Subcutaneous abdominal adipose tissue (tissue), 5 donors: ENCODE data around the gene PDCD10.

Source experiments
- H3K27ac ChIP-seq: one replicate; pipeline ENCODE4 v1.7.0; 2013; ENCODE audit warnings: low read depth, mild to moderate bottlenecking, inconsistent platforms, low read length, moderate library complexity
- H3K27me3 ChIP-seq, 5 donors: one replicate each; pipeline ENCODE4 v1.7.0; 2013; ENCODE audit warnings: low read length in 5 of 5, inconsistent platforms in 1 of 5; ENCODE audit not compliant: control insufficient read depth in 5 of 5, insufficient read depth in 4 of 5
- H3K36me3 ChIP-seq, 5 donors: one replicate each; pipeline ENCODE4 v1.7.0; 2013; ENCODE audit warnings: low read length in 5 of 5; ENCODE audit not compliant: control insufficient read depth in 5 of 5, insufficient read depth in 5 of 5
- H3K4me1 ChIP-seq, 5 donors: one replicate each; pipeline ENCODE4 v1.7.0; 2013; ENCODE audit warnings: low read length in 5 of 5, mild to moderate bottlenecking in 3 of 5, moderate library complexity in 1 of 5; ENCODE audit not compliant: control insufficient read depth in 5 of 5, insufficient read depth in 5 of 5
- H3K4me3 ChIP-seq, 5 donors: one replicate each; pipeline ENCODE4 v1.7.0; 2013; ENCODE audit warnings: low read length in 5 of 5, low read depth in 1 of 5
- H3K9ac ChIP-seq, 5 donors: one replicate each; pipeline ENCODE4 v1.7.0; 2013; ENCODE audit warnings: low read length in 5 of 5, mild to moderate bottlenecking in 4 of 5, moderate library complexity in 3 of 5
- H3K9me3 ChIP-seq, 5 donors: one replicate each; pipeline ENCODE4 v1.7.0; 2013; ENCODE audit warnings: low read length in 5 of 5; ENCODE audit not compliant: control insufficient read depth in 5 of 5
- donor health status: healthy.
- donor health status: healthy.
- donor health status: healthy.
- donor health status: healthy.
- donor health status: healthy.

The PDCD10 gene

DNA sequence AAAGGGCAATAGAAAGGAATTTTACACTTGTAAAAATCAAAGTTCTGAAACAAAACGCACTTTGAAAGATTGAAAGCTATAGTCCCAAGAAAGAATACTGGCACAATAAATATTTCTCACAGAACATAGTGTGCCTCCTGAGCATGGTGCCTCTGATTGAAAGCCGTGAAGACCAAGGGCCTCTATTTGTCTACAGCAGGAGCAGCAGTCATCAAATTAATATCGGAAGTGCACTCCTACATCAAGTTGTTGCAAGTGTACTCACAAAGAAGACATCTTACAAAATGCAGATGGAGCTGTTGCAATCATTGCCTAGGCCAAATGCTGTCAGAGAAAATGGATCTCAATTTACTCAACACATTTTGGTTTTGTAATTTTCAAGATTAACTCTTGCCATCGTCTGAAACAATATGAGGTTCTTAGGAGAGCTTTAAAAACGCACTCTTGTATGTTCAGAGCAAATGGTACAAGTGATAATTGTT lies 71.7 kb downstream of the PDCD10 start:
- Histone ChIP-seq H3K27me3 (no peaks in the 10 kb centered on the region), H3K27ac (no peak overlapping the region), H3K9ac (no peak overlapping the region), H3K4me3 (no peak overlapping the region), H3K9me3 (no peaks in the 10 kb centered on the region), H3K4me1 (peaks cover 0 to 5% (median 0%) of the 10 kb centered on the region in 5 donors), H3K36me3 (no peaks in the 10 kb centered on the region)

DNA sequence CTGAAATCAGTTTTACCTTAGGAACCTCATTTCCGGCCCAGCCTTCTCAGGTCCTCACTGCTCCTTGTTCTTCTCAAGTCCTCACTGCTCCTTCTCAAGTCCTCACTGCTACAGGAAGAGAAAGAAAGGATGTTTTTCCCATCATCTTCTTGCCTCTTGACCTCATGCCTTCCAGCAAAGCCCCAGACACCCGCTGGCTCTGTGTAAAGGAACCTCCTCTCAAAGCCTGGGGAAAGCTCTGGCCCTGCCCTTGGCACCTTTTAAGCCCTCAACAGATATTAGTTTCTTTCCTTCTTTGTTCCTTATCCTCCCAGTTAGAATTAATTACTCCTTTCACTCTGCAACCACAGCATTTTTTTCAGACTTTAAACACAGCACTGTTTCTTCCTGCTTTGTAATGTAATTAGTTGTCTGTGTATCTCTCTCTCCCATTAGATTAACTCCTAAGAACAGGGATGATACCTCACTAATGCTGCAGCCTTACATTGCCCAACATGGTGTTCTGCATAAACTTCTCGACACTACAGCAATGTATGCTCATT lies 76.9 kb downstream of the PDCD10 start:
- no peaks in the 10 kb centered on the region for H3K9me3 ChIP-seq

DNA sequence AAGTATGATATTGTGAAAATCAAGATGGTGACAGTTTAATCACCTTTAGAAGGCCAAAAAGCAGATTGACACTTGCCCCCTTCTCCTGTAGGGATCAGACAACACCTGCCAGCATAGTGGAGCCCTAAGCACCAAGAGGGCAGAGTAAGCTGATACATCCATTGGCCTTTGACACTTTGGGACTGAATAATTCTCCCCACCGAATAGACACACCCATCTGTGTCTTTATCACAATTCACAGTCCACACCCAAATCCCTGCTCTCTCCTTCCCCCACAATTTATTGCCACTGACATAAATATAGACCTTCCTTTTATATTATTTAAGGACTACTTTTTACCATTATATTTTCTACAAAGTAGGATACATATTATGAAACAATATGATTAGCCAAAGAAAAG lies 77.9 kb downstream of the PDCD10 start:
- H3K9ac ChIP-seq: no peak overlapping the region
- no peaks in the 10 kb centered on the region for H3K9me3 ChIP-seq
- H3K4me1 ChIP-seq: no peaks in the 10 kb centered on the region
- H3K27me3 ChIP-seq: no peaks in the 10 kb centered on the region
- no peaks in the 10 kb centered on the region for H3K36me3 ChIP-seq
- H3K4me3 ChIP-seq: no peak overlapping the region
- H3K27ac ChIP-seq: no peak overlapping the region

More for the DNA sequence above, 76.9 kb downstream of the PDCD10 start:
- Histone ChIP-seq H3K27ac (no peak overlapping the region), H3K4me1 (no peaks in the 10 kb centered on the region), H3K27me3 (no peaks in the 10 kb centered on the region), H3K36me3 (no peaks in the 10 kb centered on the region), H3K4me3 (no peak overlapping the region), H3K9ac (no peak overlapping the region)

DNA sequence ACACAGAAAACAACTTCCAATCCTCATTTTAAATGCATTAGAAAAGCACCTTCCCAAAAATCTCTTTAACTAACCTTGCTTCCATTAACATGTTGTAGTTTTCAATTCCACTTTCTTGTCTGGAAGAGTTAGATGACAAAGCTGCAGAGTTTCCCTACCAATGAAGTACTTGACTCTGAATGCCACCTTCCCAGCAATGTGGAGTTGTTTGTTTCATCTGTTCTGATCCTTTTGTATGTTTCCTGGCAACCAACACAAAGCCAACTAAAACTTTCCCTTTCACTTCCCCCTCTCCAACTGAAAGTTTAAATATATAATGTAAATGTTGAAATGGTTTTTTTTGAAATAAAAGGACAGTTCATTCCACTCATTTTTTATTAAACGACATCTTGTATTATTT lies 80.9 kb downstream of the PDCD10 start, which contains the start of gene WDR49:
Gene WDR49 (minus strand): TSS at position 183 of the 400 bp plus-strand sequence. CDS start 517 bp downstream, outside the sequence.
- H3K27ac ChIP-seq: no peak within 1 kb of the TSS
- H3K4me3 ChIP-seq: peak within 1 kb of the TSS in 1 of 5 donors; percentile 3

DNA sequence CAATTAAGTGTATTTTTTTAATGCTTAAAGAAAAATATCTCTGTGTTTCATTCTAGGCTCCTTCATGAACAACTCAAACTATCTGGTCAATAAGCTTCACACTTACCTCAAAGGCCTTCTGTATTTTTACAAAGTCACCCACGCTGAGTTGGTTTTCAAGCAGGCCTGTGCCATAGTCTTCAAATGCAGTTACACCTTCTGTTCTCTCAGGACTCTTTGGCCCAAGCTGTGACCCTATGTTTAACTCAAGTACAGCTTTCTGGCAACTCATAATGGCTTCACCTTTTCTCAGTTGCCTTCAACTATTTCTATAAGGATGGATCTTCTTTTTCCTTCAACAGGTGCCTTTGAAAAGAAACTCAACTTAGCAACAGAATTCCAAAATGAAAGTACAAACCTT lies 81.5 kb downstream of the PDCD10 start:
- Histone ChIP-seq H3K36me3 (no peaks in the 10 kb centered on the region), H3K9me3 (no peaks in the 10 kb centered on the region), H3K4me3 (no peak overlapping the region), H3K27me3 (no peaks in the 10 kb centered on the region), H3K4me1 (no peaks in the 10 kb centered on the region), H3K27ac (no peak overlapping the region), H3K9ac (no peak overlapping the region)

More for the DNA sequence above, 80.9 kb downstream of the PDCD10 start, which contains the start of gene WDR49:
- H3K36me3 ChIP-seq: no peaks in the 10 kb centered on the region
- H3K27me3 ChIP-seq: no peaks in the 10 kb centered on the region
- H3K4me1 ChIP-seq: no peaks in the 10 kb centered on the region
- H3K9me3 ChIP-seq: no peaks in the 10 kb centered on the region
- H3K9ac ChIP-seq: no peak within 1 kb of the TSS

DNA sequence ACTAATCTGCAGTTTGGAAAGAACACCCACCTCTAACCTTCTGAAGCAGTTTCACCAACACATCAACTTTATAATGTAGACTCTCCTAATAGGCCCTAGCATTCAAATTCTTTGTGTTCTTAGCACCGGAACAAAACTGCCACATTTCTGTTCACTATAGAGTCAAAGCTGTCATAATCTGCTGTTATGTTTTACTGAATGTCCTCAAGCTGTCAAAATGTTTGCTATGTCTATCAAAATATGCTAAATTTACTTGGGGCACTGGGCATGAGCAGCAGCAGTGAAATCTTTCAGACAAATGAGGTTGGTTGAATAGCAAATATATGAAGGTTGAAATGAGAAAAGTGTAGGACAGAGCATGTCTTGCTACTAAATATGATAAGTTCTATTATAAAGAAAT lies 82.9 kb downstream of the PDCD10 start:
- Histone ChIP-seq H3K4me1 (no peaks in the 10 kb centered on the region), H3K4me3 (no peak overlapping the region), H3K9ac (no peak overlapping the region), H3K27ac (no peak overlapping the region), H3K36me3 (no peaks in the 10 kb centered on the region), H3K27me3 (no peaks in the 10 kb centered on the region), H3K9me3 (no peaks in the 10 kb centered on the region)

DNA sequence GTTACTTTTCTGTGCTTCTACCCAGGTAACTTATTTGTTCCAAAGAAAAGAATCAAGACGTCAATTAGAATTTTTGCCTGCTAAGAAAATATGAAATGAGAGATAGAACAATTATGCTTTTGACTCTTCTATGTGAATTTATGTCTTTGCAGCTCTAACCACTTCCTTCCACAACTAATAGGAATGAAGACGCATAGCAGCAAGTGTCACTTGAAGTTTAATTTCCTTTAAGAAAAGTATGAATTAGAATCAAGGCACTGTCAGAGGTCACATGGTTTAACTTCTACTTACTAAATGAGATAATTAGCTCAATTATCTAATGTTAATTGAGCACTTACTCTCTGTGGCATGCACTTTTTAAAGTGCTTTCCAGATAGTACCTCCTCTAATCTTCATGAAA lies 84.2 kb downstream of the PDCD10 start:
- no peak overlapping the region for H3K27ac ChIP-seq
- H3K4me3 ChIP-seq: no peak overlapping the region
- peaks cover 0 to 4% (median 0%) of the 10 kb centered on the region in 5 donors for H3K9me3 ChIP-seq
- no peaks in the 10 kb centered on the region for H3K27me3 ChIP-seq
- no peak overlapping the region for H3K9ac ChIP-seq
- no peaks in the 10 kb centered on the region for H3K4me1 ChIP-seq
- H3K36me3 ChIP-seq: no peaks in the 10 kb centered on the region

DNA sequence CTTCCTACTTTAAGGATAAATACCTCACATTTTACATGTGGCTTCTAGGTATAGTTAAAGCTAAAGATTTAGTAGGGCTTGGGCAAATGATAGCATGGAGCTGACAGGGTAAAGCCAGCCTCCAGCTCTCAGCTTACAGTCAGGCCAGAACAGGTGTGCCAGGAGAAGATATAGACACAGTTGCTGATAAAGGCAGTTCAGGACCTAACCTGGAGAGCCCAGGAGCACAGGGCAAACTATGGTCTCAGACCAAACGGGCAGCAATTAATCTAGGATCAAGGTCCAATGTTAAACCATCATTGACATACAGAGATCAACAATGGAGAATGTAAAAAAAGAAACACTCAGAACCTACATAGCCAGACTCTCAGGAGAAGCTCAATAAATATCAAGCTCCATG lies 84.9 kb downstream of the PDCD10 start:
- H3K9ac ChIP-seq: no peak overlapping the region
- H3K9me3 ChIP-seq: peaks cover 0 to 4% (median under 1%) of the 10 kb centered on the region in 5 donors
- H3K27ac ChIP-seq: no peak overlapping the region
- no peaks in the 10 kb centered on the region for H3K27me3 ChIP-seq
- no peaks in the 10 kb centered on the region for H3K36me3 ChIP-seq
- H3K4me1 ChIP-seq: no peaks in the 10 kb centered on the region
- H3K4me3 ChIP-seq: no peak overlapping the region

DNA sequence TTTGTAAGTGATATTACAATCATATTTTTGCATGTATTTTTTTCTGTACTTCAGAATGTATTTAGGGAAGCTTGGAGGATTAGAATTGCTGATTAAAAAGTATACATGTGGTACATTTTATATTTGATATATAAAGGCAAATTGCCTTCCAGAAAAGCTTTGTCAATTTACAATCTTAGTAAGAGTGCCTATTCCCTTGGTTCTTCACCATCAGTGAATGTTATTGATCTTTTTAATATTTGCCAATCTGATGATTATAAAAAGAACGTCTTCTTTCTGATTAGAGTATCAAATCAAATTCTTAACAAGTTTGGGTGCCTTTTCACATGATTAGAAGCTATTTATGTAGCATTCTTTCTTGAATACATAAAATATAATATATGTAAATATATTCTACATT lies 90.1 kb downstream of the PDCD10 start:
- H3K27ac ChIP-seq: no peak overlapping the region
- H3K9ac ChIP-seq: no peak overlapping the region
- H3K4me1 ChIP-seq: no peaks in the 10 kb centered on the region
- H3K36me3 ChIP-seq: no peaks in the 10 kb centered on the region
- H3K27me3 ChIP-seq: no peaks in the 10 kb centered on the region
- peaks cover 0 to 14% (median 4%) of the 10 kb centered on the region in 5 donors for H3K9me3 ChIP-seq
- H3K4me3 ChIP-seq: no peak overlapping the region
